Left forelimb (tissue), 1 donor: ENCODE results near the gene TPRG1.

Experiments used
- DNase-seq: peaks from one replicate; pipeline ENCODE4 v3.0.0-alpha.2; 2018; ENCODE audit warnings: low spot score

The TPRG1 gene

GRCh38 chr3:189166321-189166720 lies 5.5 kb upstream of the TPRG1 start:
- no peak for DNase-seq

GRCh38 chr3:189167027-189167766 lies 4.6 kb upstream of the TPRG1 start:
- no peak for DNase-seq

- DNase-seq = no peak
Measured at GRCh38 chr3:189168711-189169110, 3.1 kb upstream of the TPRG1 start.

GRCh38 chr3:189169728-189170127 lies 2.0 kb upstream of the TPRG1 start:
- DNase-seq = no peak

- DNase-seq = no peak
Measured at GRCh38 chr3:189170559-189170958, 1.2 kb upstream of the TPRG1 start.

GRCh38 chr3:189172668-189173419 lies 1.1 kb downstream of the TPRG1 start:
- no peak for DNase-seq

GRCh38 chr3:189184566-189184965 lies 12.8 kb downstream of the TPRG1 start:
- no peak for DNase-seq

GRCh38 chr3:189186101-189186500 lies 14.3 kb downstream of the TPRG1 start:
- no peak for DNase-seq

GRCh38 chr3:189188466-189188865 lies 16.7 kb downstream of the TPRG1 start:
- DNase-seq = no peak

GRCh38 chr3:189192725-189193124 lies 21.0 kb downstream of the TPRG1 start:
- no peak for DNase-seq

- no peak for DNase-seq
Measured at GRCh38 chr3:189195302-189195701, 23.5 kb downstream of the TPRG1 start.

- no peak for DNase-seq
Measured at GRCh38 chr3:189202106-189202505, 30.3 kb downstream of the TPRG1 start.

- DNase-seq = no peak
Measured at GRCh38 chr3:189202583-189202982, 30.8 kb downstream of the TPRG1 start.

- DNase-seq = no peak
Measured at GRCh38 chr3:189204167-189204866, 32.5 kb downstream of the TPRG1 start.

GRCh38 chr3:189204937-189205336 lies 33.2 kb downstream of the TPRG1 start:
- no peak for DNase-seq

GRCh38 chr3:189210251-189210770 lies 38.5 kb downstream of the TPRG1 start:
- DNase-seq = no peak

GRCh38 chr3:189212681-189213080 lies 40.9 kb downstream of the TPRG1 start:
- DNase-seq = no peak

GRCh38 chr3:189214651-189215050 lies 42.9 kb downstream of the TPRG1 start:
- no peak for DNase-seq

GRCh38 chr3:189222927-189223636 lies 51.3 kb downstream of the TPRG1 start:
- DNase-seq = no peak

- DNase-seq = no peak
Measured at GRCh38 chr3:189225431-189225830, 53.7 kb downstream of the TPRG1 start.

GRCh38 chr3:189227249-189227648 lies 55.5 kb downstream of the TPRG1 start:
- no peak for DNase-seq
